C4-2B (cell line): ENCODE data around the gene CCDC9B.

ENCODE experiments used
- CTCF ChIP-seq: fragments of 450-650 bp; conservative IDR thresholded peaks from 2 replicates; pipeline ENCODE4 v1.5.1; 2017; ENCODE audit warnings: mild to moderate bottlenecking
- ZFX ChIP-seq: fragments of 450-650 bp; IDR thresholded peaks from 2 replicates; pipeline ENCODE4 v1.6.1; 2017

GRCh38 chr15:40309344-40309862, 31.3 kb downstream of the CCDC9B start:
- no peak for TF ChIP-seq CTCF
- TF ChIP-seq ZFX, result no peak
